IMR-90 (cell line): ENCODE measurements around the gene SECISBP2. TPM values are rescaled to one million over a fixed set of nuclear protein-coding genes. Genes with fewer than 3 reads are reported as not detected.

Experiments
- microRNA-seq, 2 experiments: library from miRNA; stranded (forward) in 1 of 2; unstranded in 1 of 2; fragments of 10-50 nt in 1 of 2; fragments of <30 nt in 1 of 2; gene quantifications in 1 of 2; microRNA quantifications in 1 of 2; one replicate each; pipeline versions ENCODE3 to v1.1.0; 2013 to 2020; ENCODE audit not compliant: insufficient read depth in 1 of 2, insufficient read length in 1 of 2, unreplicated experiment in 1 of 2
- polyA plus RNA-seq, 3 experiments: library from polyadenylated mRNA; depleted of rRNA; stranded (reverse); fragments of >200 nt; gene quantifications; 2 replicates each; pipeline ENCODE4 v1.2.3, GENCODE V29; 2012; ENCODE audit warnings: low replicate concordance in 1 of 3
- small RNA-seq, 5 experiments: library from RNA; depleted of rRNA; stranded (forward); fragments of <200 nt; gene quantifications; one replicate each; pipeline ENCODE3, GENCODE V24; 2012
- total RNA-seq: library from RNA; depleted of rRNA; stranded (reverse); fragments of >200 nt; gene quantifications from 2 replicates; pipeline ENCODE4 v1.2.3, GENCODE V29; 2012; rRNA removed

The SECISBP2 gene
- total and polyA plus RNA-seq, 2 of the 4 experiments (the other 2 are of a cell fraction): 16.4 to 18.8 TPM

Small RNA genes within 50 kb of the gene (microRNA-seq; reads per million reads assigned to microRNA genes)
- gene MIR3153: 0 to 1.0 reads per million in 2 experiments

Small RNA genes within 50 kb of the gene (small RNA-seq; reads per million reads assigned to genes)
- 0 reads per million in 5 experiments for gene MIR3153

Other genes with a start within 250 kb of the SECISBP2 start
- gene SHC3, start 139.7 kb upstream of the SECISBP2 start, total RNA-seq: 13.3 and 13.9 TPM in 2 replicates
- 4.5 and 5.9 TPM in 2 replicates for gene SHC3, start 139.7 kb upstream of the SECISBP2 start, polyA plus RNA-seq (2012; rRNA removed)
- 192 and 322 TPM in 2 replicates for gene CKS2, start 7.3 kb upstream of the SECISBP2 start, total RNA-seq
- gene CKS2, start 7.3 kb upstream of the SECISBP2 start, polyA plus RNA-seq (2012; rRNA removed): 261 and 325 TPM in 2 replicates
- 0.56 and 0.90 TPM in 2 replicates for gene SEMA4D, start 179.6 kb downstream of the SECISBP2 start, total RNA-seq
- gene SEMA4D, start 179.6 kb downstream of the SECISBP2 start, polyA plus RNA-seq (2012; rRNA removed): 1.1 and 1.5 TPM in 2 replicates